ENCODE results near the gene KCNB1.

Gene KCNB1

DNA sequence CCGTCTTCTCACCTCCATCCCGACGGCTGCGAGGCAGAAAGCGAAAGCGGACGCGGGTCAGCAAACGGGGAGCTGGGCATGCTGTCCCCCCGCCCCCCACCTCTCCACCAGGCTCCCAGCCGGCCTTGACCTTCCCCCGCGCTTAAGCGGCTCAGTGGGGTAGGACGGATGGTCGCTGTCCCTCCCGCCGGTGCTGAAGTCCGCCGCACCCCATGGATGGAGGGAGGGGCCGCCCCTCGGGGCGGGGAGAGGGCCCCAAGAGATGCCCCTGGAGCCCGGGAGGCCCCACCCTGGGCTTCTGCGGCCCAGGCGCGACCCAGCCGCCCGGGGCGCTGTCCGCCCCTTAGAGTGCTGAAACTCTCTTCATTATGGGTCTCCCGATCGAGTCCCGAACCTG is at the start of gene KCNB1:
KCNB1 (minus strand) TSS at position 48 of the 397 bp plus-strand sequence. CDS start 188 bp downstream, outside the sequence.
- peak; percentile 26 for DNase-seq

- no peak for DNase-seq
These were observed 47.0 kb upstream of the KCNB1 start for GRCh38 chr20:49529470-49529869.

DNA sequence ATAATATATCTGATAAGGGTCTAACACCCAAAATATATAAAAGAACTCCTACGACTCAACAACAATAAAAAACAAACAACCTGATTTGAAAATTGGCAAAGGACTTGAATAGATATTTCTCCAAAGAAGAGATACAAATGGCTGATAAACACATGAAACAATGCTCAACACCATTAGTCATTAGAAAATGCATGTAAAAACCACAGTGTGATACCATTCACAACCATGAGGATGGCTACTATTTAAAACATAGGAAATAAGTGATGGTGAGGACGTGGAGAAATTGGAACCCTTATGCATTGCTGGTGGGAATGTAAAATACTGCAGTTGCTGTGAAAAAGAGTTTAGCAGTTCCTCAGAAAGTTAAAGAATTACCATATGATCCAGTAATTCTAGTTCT is 44.1 kb upstream of the KCNB1 start:
- no peak for DNase-seq

GRCh38 chr20:49526056-49526455 is 43.6 kb upstream of the KCNB1 start:
- DNase-seq: no peak

DNA sequence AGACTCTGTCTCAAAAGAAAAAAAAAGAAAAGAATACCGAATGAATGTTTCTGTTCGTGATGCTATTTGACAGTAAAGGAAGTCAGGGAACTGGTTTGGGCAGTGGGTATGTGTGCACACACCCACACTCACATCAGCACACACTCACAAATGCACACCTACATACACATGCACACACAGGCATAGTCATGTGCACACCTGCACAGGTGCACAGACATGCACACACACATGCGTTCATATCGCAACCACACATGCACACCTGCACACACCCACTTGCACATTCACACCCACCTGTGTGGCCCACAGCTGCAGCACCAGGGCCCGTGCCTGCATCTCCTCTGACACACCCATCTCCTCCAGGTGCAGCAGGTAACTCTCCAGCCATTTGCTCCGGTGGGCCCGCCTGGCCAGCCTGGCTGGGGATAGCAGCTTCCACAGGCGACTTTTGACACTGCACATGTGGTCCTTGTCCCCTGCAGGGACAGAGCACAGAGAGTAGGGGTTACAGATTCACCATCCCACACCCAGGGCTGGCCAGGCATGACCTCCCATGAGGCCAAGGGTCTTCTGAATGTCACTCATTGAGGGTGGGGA is 41.4 kb upstream of the KCNB1 start:
- DNase-seq: no peak

- no peak for DNase-seq
These were observed 38.9 kb upstream of the KCNB1 start for GRCh38 chr20:49521356-49521755.

- DNase-seq: no peak
These were observed 37.4 kb upstream of the KCNB1 start for GRCh38 chr20:49519777-49520359.

DNA sequence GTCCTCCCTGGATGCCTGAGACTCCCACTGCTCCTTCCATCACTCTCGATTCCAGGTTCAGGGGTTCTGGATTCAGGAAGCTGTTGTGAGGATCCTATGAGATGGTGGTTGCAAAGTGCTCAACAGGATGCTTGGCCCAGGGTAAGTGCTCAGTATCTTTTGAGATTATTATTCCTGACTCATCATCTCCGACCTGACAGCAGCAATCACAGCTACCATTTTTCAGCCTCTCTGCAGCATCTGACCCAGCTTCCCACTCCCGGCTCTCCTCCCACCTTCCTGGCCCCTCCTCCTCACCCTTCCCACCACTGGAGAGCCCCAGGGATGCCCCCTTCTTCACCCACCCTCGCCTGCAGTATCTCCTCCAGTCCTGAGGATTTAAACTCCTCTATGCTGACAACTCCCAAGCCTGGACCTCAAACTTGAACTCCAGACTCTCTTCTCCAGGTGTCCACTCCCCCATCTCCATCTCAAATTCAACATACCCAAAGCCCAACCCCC is 36.8 kb upstream of the KCNB1 start:
- no peak for DNase-seq

- no peak for DNase-seq
These were observed 36.1 kb upstream of the KCNB1 start for GRCh38 chr20:49518576-49518975.

GRCh38 chr20:49517805-49518100 is 35.3 kb upstream of the KCNB1 start:
- no peak for DNase-seq

GRCh38 chr20:49516916-49517804 is 34.7 kb upstream of the KCNB1 start:
- DNase-seq: no peak

GRCh38 chr20:49515586-49515985 is 33.1 kb upstream of the KCNB1 start:
- no peak for DNase-seq

GRCh38 chr20:49513517-49513916 is 31.0 kb upstream of the KCNB1 start:
- no peak for DNase-seq

DNA sequence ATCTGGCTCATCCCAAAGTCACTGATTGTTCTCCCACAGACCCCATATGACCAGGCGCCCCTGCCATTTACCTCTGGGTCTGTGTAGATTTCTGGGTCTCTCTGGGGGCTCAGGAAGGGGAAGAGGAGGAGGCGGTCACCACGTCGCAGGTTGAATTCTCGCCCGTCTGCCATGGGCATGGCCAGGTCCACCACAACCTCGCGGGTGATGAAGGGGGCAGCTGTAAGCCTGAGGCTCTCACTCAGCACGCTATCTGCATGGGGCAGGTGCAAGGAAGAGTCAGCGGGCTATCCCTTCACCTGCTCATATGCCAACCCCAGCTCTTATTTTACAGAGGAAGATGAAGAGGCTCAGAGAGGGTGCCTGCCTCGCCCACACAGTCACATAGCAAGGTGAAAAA is 30.5 kb upstream of the KCNB1 start:
- DNase-seq: no peak

DNA sequence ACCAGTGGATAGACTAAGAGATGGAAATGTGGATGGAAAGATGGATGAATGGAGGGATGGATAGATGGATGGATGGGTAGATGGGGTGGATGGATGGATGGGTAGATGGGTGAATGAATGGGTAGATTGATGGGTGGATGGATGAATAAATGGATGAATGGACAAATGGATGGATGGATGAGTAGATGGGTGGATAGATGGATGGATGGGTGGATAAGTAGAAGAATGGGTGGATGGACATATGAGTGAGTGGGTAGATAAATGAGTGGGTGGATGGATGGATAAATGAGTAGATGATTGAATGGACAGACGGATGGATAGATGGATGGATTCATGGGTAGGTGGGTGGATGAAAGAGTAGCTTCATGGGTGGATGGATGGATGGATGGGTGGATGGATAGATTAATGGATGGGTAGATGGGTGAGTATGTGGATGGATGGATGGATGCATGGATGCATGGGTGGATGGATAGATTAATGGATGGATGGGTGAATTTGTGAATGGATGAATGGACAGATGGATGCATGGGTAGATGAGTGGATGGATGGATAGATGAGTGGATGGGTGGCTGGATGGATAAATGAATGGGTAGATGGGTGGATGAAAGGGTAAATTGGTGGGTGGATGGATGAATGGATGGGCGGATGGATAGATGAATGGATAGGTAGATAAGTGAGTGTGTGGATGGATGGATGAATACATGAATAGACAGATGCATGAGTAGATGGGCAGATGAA is 29.5 kb upstream of the KCNB1 start:
- no peak for DNase-seq

DNA sequence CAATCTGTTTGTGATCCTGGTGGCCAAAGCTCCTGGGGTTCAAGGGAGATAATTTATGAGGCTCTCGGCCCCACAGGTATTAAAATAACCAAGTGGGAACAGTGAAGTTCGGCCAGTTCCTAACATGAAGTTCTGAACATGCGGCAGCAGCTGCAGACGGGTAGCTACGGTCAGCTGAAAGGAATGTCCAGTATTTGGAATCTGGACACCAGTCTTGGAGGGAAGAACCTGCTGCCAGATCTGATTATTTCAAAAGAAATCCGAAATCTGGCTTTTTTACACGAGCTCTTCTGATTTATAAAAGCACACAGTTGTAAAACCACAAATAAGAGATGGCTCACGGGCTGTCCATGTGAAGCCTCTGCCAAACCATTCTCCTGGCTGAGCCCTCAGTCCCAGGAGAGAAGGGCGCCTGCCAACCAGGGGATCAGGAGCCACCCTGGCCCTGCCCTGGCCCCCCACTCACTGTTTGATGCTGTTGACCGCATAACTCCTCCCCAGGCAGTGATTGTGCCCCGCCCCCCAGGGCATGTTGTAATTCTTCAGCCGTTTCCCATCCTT is 28.2 kb upstream of the KCNB1 start:
- no peak for DNase-seq

GRCh38 chr20:49508435-49509199 is 26.1 kb upstream of the KCNB1 start:
- DNase-seq: peak; percentile 46

GRCh38 chr20:49507741-49508434 is 25.4 kb upstream of the KCNB1 start:
- DNase-seq: no peak

DNA sequence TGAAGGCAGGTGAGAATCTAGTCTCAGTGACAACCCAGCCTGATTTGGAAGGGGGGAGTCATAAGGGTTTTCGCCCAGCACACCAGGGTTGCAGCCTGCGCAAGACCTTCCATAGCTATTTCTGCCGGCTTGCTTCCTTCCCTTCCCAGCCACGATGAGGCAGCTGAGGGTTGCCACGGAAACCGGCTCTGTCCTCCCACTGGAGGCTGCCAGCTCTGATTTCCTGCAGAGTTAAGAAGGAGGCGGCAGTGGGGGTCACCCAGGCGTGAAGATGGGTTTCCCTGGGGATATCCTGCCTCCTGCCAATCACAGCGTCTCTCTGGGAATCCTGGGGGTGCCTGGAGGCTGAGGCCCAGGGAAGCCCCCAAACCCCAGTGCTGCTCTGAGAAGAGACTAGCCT is 23.1 kb upstream of the KCNB1 start:
- DNase-seq: no peak

- DNase-seq: no peak
These were observed 20.7 kb upstream of the KCNB1 start for GRCh38 chr20:49503176-49503575.

GRCh38 chr20:49501917-49502316 is 19.4 kb upstream of the KCNB1 start:
- DNase-seq: peak; percentile 29

DNA sequence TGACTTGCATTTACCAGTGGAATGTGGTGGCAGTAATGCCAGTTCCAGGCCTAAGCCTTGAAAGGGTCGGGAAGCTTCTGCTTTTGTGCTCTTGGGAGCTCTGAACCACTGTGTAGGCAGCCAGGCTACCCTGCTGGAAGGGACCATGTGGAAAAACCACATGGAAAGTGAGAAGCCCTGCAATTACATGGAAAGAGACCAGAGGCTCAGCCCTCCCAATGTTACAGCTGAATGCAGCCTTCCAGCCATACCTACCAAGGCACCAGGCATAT is 14.9 kb upstream of the KCNB1 start:
- no peak for DNase-seq
